GM12873 (cell line): ENCODE results near the gene DYRK1B.

Experiments used
- TF ChIP-seq, protein P1 (sequence below): IDR thresholded peaks from 2 replicates; pipeline ENCODE4 v1.5.1; 2012; ENCODE audit warnings: low read depth, mild to moderate bottlenecking, moderate library complexity, low read length, control low read depth; ENCODE audit not compliant: insufficient read depth; ENCODE audit errors: missing control alignments

The DYRK1B gene

DNA sequence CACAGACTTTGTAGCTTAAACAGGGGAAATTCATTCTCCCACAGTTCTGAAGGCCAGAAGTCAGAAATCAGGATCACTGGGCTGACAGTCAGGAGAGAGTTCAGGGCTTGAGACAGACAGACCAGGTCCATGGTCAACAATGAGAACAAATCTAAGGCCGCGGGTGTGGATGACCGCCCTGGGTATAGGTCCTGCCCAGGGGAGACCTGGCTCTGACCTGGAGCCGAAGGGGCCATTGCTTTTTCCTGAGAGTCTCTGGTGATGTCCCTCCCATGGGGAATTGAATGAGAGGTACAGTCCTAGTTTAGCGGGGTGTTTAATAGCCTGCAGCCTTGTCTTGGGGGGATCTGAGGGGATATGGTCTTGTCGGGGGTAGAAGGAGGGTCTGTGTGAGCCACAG, 37.4 kb upstream of the DYRK1B start:
- TF ChIP-seq, protein P1, sequence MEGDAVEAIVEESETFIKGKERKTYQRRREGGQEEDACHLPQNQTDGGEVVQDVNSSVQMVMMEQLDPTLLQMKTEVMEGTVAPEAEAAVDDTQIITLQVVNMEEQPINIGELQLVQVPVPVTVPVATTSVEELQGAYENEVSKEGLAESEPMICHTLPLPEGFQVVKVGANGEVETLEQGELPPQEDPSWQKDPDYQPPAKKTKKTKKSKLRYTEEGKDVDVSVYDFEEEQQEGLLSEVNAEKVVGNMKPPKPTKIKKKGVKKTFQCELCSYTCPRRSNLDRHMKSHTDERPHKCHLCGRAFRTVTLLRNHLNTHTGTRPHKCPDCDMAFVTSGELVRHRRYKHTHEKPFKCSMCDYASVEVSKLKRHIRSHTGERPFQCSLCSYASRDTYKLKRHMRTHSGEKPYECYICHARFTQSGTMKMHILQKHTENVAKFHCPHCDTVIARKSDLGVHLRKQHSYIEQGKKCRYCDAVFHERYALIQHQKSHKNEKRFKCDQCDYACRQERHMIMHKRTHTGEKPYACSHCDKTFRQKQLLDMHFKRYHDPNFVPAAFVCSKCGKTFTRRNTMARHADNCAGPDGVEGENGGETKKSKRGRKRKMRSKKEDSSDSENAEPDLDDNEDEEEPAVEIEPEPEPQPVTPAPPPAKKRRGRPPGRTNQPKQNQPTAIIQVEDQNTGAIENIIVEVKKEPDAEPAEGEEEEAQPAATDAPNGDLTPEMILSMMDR = no peak

DNA sequence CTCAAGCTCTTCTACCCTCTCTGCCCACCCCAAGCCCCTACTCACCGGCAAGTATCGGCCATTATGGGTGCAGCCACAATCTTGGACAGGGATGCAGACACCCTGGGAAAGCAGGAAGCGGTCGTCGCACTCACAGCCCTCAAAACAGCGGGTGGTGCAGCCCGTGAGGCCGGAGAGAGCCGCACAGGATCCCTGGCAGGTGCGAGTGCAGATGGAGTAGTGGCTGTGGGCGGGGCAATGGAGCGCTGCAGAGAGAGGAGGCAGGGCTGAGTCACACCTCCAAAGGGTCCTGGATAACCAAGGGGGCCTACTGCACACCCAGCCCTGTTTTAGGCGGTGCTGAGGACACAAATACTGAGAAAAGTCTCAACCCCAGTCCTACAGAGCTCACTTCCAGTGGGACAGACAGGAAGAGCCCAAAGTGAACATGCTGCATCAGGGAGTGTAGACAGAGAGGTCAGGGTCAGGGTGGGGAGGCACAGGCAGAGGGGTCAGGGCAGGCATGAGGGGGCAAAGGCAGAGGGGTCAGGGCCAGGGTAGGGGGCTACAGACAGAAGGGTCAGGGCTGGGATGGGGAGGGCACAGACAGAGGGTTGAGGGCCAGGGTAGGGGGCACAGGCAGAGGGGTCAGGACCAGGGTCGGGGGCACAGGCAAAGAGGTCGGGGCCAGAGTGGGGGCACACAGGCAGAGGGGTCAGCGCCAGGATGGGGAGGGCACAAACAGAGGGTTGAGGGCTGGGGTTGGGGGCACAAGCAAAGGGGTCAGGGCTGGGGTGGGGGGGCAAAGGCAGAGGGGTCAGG, 36.4 kb upstream of the DYRK1B start:
- TF ChIP-seq, protein P1 = no peak

DNA sequence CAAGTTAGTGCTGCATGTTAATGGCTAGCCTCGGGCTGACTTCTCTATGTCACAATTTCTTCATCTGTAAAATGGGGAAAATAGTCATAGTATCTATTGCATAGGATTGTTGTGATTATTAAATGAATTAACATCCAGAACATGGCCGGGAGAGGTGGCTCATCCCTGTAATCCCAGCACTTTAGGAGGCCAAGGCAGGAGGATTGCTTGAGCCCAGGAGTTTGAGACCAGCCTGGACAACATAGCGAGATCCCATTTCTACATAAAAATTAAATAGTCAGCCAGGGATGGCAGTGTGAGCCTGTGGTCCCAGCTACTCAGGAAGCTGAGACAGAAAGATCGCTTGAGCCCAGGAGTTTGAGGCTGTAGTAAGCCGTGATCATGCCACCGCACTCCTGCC, 34.0 kb upstream of the DYRK1B start:
- TF ChIP-seq, protein P1 = no peak

DNA sequence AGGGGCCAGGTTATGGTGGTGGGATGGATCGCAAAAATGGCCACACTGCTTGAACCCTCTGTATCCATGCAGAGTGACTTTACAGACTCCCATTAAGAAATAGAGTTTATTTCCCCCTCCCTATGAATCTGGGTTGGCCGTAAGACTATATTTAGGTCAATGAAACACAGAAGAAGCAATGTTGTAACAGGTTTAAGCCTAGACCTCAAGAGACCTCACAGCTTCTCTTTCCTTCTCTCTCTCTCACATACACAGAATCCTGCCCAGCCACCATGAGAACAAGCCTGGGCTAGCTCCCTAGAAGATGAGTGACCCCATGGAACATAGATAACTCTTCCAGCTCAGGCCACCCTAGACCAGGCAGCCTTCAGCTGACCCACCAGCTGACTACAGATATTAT, 33.2 kb upstream of the DYRK1B start:
- TF ChIP-seq, protein P1 = no peak

DNA sequence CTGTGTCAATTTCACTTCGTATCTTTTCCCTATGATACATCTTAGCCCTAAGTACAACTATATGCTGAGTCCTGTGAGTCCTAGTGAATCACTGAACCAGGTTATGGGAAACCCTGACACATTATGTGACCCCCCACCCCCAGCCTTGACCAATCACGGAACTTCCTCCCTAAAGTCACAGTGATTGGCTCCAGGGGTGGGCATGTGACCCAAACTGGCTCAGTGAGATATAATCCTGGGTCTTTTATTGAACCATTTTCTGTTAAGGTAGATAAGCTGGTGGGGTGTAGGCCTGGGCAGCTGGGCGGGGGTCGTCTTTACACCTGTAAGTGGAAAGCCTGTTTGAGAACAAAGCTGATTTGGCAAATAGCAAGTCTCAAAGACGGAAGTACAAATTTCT, 32.0 kb upstream of the DYRK1B start:
- TF ChIP-seq, protein P1 = no peak

DNA sequence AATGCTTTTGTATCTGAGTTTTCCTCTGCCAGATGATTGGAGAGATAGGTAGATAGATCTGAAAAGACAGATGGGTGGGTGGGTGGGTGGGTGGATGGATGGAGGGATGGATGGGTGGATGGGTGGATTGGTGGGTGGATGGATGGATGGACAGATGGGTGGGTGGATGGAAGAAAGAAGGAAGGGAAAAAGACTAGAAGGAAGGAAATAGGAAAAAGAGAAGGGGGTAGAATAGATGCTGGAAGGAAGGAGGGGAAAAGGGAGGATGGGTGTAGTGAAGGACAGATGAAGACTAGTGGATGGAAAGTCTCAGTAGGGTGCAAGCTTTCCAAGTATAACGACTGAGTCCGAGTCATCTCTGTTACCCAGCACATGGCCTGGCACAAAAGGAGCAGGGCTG, 31.2 kb upstream of the DYRK1B start:
- TF ChIP-seq, protein P1 = no peak

DNA sequence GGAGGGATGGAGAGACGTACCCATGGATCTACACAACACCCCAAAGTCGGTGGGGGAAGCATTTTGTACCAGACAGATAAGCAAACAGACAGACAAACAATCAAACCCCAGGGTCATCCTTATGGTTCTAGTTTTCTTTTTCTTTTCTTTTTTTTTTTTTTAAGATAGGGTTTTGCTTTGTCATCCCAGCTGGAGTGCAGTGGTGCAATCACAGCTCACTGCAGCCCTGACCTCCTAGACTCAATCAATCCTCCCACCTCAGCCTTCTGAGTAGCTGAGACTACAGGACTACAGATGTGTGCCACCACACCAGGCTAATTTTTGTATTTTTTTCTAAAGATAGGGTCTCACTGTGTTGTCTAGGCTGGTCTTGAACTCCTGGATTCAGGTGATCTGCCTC, 30.2 kb upstream of the DYRK1B start:
- TF ChIP-seq, protein P1 = no peak
